Activated CD4-positive, alpha-beta T cell treated with anti-CD3 and anti-CD28 coated beads, Interleukin-2, amount 10 ng/mL, durations not matched to agents 24 days and 14 days (primary cell): Measurements from ENCODE around the gene COBL. TPM values are rescaled to one million over a fixed set of nuclear protein-coding genes. Genes with fewer than 3 reads are reported as not detected.

Experiments
- DNase-seq: peaks from one replicate; pipeline ENCODE4 v3.0.0; 2022
- H3K27ac Mint-ChIP-seq: one replicate; pipeline ENCODE4 v1.8.0; 2022; ENCODE audit warnings: mild to moderate bottlenecking, mixed read lengths
- H3K27me3 Mint-ChIP-seq: one replicate; pipeline ENCODE4 v1.8.0; 2022; ENCODE audit warnings: mixed read lengths
- H3K36me3 Mint-ChIP-seq: one replicate; pipeline ENCODE4 v1.8.0; 2022; ENCODE audit warnings: low read depth, mild to moderate bottlenecking, mixed read lengths
- H3K4me1 Mint-ChIP-seq: one replicate; pipeline ENCODE4 v1.8.0; 2021; ENCODE audit warnings: mixed read lengths
- H3K4me3 Mint-ChIP-seq: one replicate; pipeline ENCODE4 v1.8.0; 2022; ENCODE audit warnings: mild to moderate bottlenecking, moderate library complexity, mixed read lengths
- H3K9me3 Mint-ChIP-seq: one replicate; pipeline ENCODE4 v1.8.0; 2021; ENCODE audit warnings: mixed read lengths
- intact Hi-C: fragments of 100-400 bp; cut with micrococcal nuclease; formaldehyde crosslinking; loops from one replicate; pipeline ENCODE4 v1.15.1; 2023
- total RNA-seq: library from RNA; stranded (reverse); gene quantifications from 2 replicates; pipeline ENCODE4 v1.2.3, GENCODE V29; 2022

COBL gene
- total RNA-seq, 1 donor from 2014 or later = not detected

- intact Hi-C loops = no loop called here
- no peak for DNase-seq
- H3K36me3 Mint-ChIP-seq = no peaks in the 10 kb centered on the region
- H3K4me3 Mint-ChIP-seq = no peak overlapping the region
- no peaks in the 10 kb centered on the region for H3K27me3 Mint-ChIP-seq
- H3K4me1 Mint-ChIP-seq = peaks cover 2% of the 10 kb centered on the region
- no peak overlapping the region for H3K27ac Mint-ChIP-seq
- no peaks in the 10 kb centered on the region for H3K9me3 Mint-ChIP-seq
Measured at GRCh38 chr7:51267169-51267568, 49.4 kb downstream of the COBL start.

GRCh38 chr7:51265066-51265907, 51.3 kb downstream of the COBL start:
- no peaks in the 10 kb centered on the region for H3K27me3 Mint-ChIP-seq
- H3K36me3 Mint-ChIP-seq = no peaks in the 10 kb centered on the region
- H3K4me3 Mint-ChIP-seq = no peak overlapping the region
- H3K9me3 Mint-ChIP-seq = no peaks in the 10 kb centered on the region
- intact Hi-C loops = no loop called here
- H3K27ac Mint-ChIP-seq = no peak overlapping the region
- peaks cover 2% of the 10 kb centered on the region for H3K4me1 Mint-ChIP-seq
- no peak for DNase-seq

- intact Hi-C loops = no loop called here
- DNase-seq = no peak
- Mint-ChIP-seq H3K27ac (no peak overlapping the region), H3K27me3 (no peaks in the 10 kb centered on the region), H3K9me3 (no peaks in the 10 kb centered on the region), H3K4me1 (peaks cover 2% of the 10 kb centered on the region), H3K4me3 (no peak overlapping the region), H3K36me3 (no peaks in the 10 kb centered on the region)
Measured at GRCh38 chr7:51263631-51264484, 52.8 kb downstream of the COBL start.

- H3K27ac Mint-ChIP-seq = no peak overlapping the region
Measured at GRCh38 chr7:51262796-51263531, 53.6 kb downstream of the COBL start.

GRCh38 chr7:51261950-51262795, 54.4 kb downstream of the COBL start:
- no peak for DNase-seq
- no peak overlapping the region for H3K27ac Mint-ChIP-seq
- no peak overlapping the region for H3K4me3 Mint-ChIP-seq
- intact Hi-C loops = no loop called here
- peaks cover 2% of the 10 kb centered on the region for H3K4me1 Mint-ChIP-seq
- no peaks in the 10 kb centered on the region for H3K9me3 Mint-ChIP-seq
- H3K27me3 Mint-ChIP-seq = no peaks in the 10 kb centered on the region
- no peaks in the 10 kb centered on the region for H3K36me3 Mint-ChIP-seq

More at GRCh38 chr7:51262796-51263531, 53.6 kb downstream of the COBL start:
- Mint-ChIP-seq H3K4me1 (peaks cover 2% of the 10 kb centered on the region), H3K36me3 (no peaks in the 10 kb centered on the region), H3K27me3 (no peaks in the 10 kb centered on the region), H3K9me3 (no peaks in the 10 kb centered on the region), H3K4me3 (no peak overlapping the region)
- intact Hi-C loops = no loop called here
- DNase-seq = no peak

GRCh38 chr7:51261117-51261835, 55.3 kb downstream of the COBL start:
- no peaks in the 10 kb centered on the region for H3K27me3 Mint-ChIP-seq
- no peak overlapping the region for H3K27ac Mint-ChIP-seq
- peaks cover 2% of the 10 kb centered on the region for H3K4me1 Mint-ChIP-seq
- peak; percentile 26 for DNase-seq
- no peak overlapping the region for H3K4me3 Mint-ChIP-seq
- H3K36me3 Mint-ChIP-seq = no peaks in the 10 kb centered on the region
- intact Hi-C loops = no loop called here
- no peaks in the 10 kb centered on the region for H3K9me3 Mint-ChIP-seq

- H3K4me1 Mint-ChIP-seq = peaks cover 2% of the 10 kb centered on the region
- no peak overlapping the region for H3K4me3 Mint-ChIP-seq
- no peaks in the 10 kb centered on the region for H3K9me3 Mint-ChIP-seq
- DNase-seq = no peak
- H3K27me3 Mint-ChIP-seq = no peaks in the 10 kb centered on the region
- no peaks in the 10 kb centered on the region for H3K36me3 Mint-ChIP-seq
- H3K27ac Mint-ChIP-seq = no peak overlapping the region
- intact Hi-C loops = no loop called here
Measured at GRCh38 chr7:51260516-51260915, 56.1 kb downstream of the COBL start.

- H3K27me3 Mint-ChIP-seq = no peaks in the 10 kb centered on the region
- intact Hi-C loops = no loop called here
- H3K9me3 Mint-ChIP-seq = no peaks in the 10 kb centered on the region
- no peak overlapping the region for H3K4me3 Mint-ChIP-seq
- H3K27ac Mint-ChIP-seq = no peak overlapping the region
- peaks cover 2% of the 10 kb centered on the region for H3K4me1 Mint-ChIP-seq
- no peak for DNase-seq
- H3K36me3 Mint-ChIP-seq = no peaks in the 10 kb centered on the region
Measured at GRCh38 chr7:51259766-51260165, 56.8 kb downstream of the COBL start.

GRCh38 chr7:51256916-51257315, 59.7 kb downstream of the COBL start:
- H3K27ac Mint-ChIP-seq = no peak overlapping the region
- no peaks in the 10 kb centered on the region for H3K9me3 Mint-ChIP-seq
- intact Hi-C loops = no loop called here
- peaks cover 4% of the 10 kb centered on the region for H3K27me3 Mint-ChIP-seq
- no peaks in the 10 kb centered on the region for H3K36me3 Mint-ChIP-seq
- H3K4me1 Mint-ChIP-seq = no peaks in the 10 kb centered on the region
- no peak for DNase-seq
- H3K4me3 Mint-ChIP-seq = no peak overlapping the region

- H3K9me3 Mint-ChIP-seq = no peaks in the 10 kb centered on the region
- intact Hi-C loops = no loop called here
- H3K27ac Mint-ChIP-seq = no peak overlapping the region
- H3K36me3 Mint-ChIP-seq = no peaks in the 10 kb centered on the region
- DNase-seq = no peak
- H3K27me3 Mint-ChIP-seq = peaks cover 4% of the 10 kb centered on the region
- no peaks in the 10 kb centered on the region for H3K4me1 Mint-ChIP-seq
- H3K4me3 Mint-ChIP-seq = no peak overlapping the region
Measured at GRCh38 chr7:51256209-51256781, 60.3 kb downstream of the COBL start.

GRCh38 chr7:51255536-51256208, 60.9 kb downstream of the COBL start:
- intact Hi-C loops = no loop called here
- DNase-seq = no peak
- Mint-ChIP-seq H3K9me3 (no peaks in the 10 kb centered on the region), H3K27me3 (peaks cover 4% of the 10 kb centered on the region), H3K4me3 (no peak overlapping the region), H3K4me1 (no peaks in the 10 kb centered on the region), H3K36me3 (no peaks in the 10 kb centered on the region), H3K27ac (no peak overlapping the region)

GRCh38 chr7:51255036-51255435, 61.6 kb downstream of the COBL start:
- Mint-ChIP-seq H3K9me3 (no peaks in the 10 kb centered on the region), H3K27ac (no peak overlapping the region), H3K4me3 (no peak overlapping the region)

More at GRCh38 chr7:51255036-51255435, 61.6 kb downstream of the COBL start:
- H3K4me1 Mint-ChIP-seq = no peaks in the 10 kb centered on the region
- intact Hi-C loops = no loop called here
- DNase-seq = no peak
- peaks cover 4% of the 10 kb centered on the region for H3K27me3 Mint-ChIP-seq
- H3K36me3 Mint-ChIP-seq = no peaks in the 10 kb centered on the region
